Activated CD8-positive, alpha-beta T cell treated with anti-CD3 and anti-CD28 coated beads, Interleukin-2, amount 10 ng/mL, durations not matched to agents 7 days and 5 days (primary cell): Measurements from ENCODE around the gene HACD2. TPM values are rescaled to one million over a fixed set of nuclear protein-coding genes. Genes with fewer than 3 reads are reported as not detected.
A peak's percentile ranks its signal among the peaks of the same experiment; 100 is the strongest.

ENCODE experiments used
- ATAC-seq: fragments of 150-1000 bp; cut with Tn5 transposase; one replicate; pipeline ENCODE4 v1.10.0; 2021; ENCODE audit warnings: moderate library complexity
- CTCF ChIA-PET: fragments of 350-600 bp; sonication (Branson Sonifier 250); formaldehyde crosslinking; loops from one replicate; lab custom pipeline; 2021; ENCODE audit warnings: antibody characterized with exemption; lab: Charles Lee
- POLR2A ChIA-PET: fragments of 350-600 bp; sonication (Branson Sonifier 250); formaldehyde crosslinking; loops from one replicate; lab custom pipeline; 2021; ENCODE audit warnings: antibody characterized with exemption; lab: Charles Lee
- DNase-seq: peaks from one replicate; pipeline ENCODE4 v3.0.0-alpha.2; 2020
- H3K27ac Mint-ChIP-seq: one replicate; pipeline ENCODE4 v1.8.0; 2021; ENCODE audit warnings: mild to moderate bottlenecking, mixed read lengths
- H3K27me3 Mint-ChIP-seq: one replicate; pipeline ENCODE4 v1.8.0; 2021; ENCODE audit warnings: low read depth, mixed read lengths
- H3K36me3 Mint-ChIP-seq: one replicate; pipeline ENCODE4 v1.8.0; 2021; ENCODE audit warnings: low read depth, mixed read lengths
- H3K4me1 Mint-ChIP-seq: one replicate; pipeline ENCODE4 v1.8.0; 2021; ENCODE audit warnings: low read depth, mixed read lengths
- H3K4me3 Mint-ChIP-seq: one replicate; pipeline ENCODE4 v1.8.0; 2021; ENCODE audit warnings: mild to moderate bottlenecking, mixed read lengths
- H3K9me3 Mint-ChIP-seq: one replicate; pipeline ENCODE4 v1.8.0; 2022; ENCODE audit warnings: mixed read lengths; ENCODE audit not compliant: insufficient read depth
- total RNA-seq, 2 experiments: library from RNA; stranded (reverse); gene quantifications; one replicate each; pipeline ENCODE4 v1.2.3, GENCODE V29; 2021

HACD2 gene
- total RNA-seq, 2 experiments from 2014 or later, result 20.7 to 23.8 TPM

GRCh38 chr3:123448536-123449101 is 136.2 kb downstream of the HACD2 start, which contains the start of gene ADCY5:
TSS of gene ADCY5 (minus strand) at chr3:123449090. CDS start at chr3:123448545, 545 bp downstream.
- no peaks in the 10 kb centered on the region for H3K9me3 Mint-ChIP-seq
- no peaks in the 10 kb centered on the region for H3K4me1 Mint-ChIP-seq
- ChIA-PET CTCF (interaction anchor here (0.9 to 1.5 kb wide), 6 partner anchors 10 to 123 kb away, joined by 3 to 8 read pairs (median 4); no protein-coding TSS in a partner anchor), POLR2A (no interaction called here)
- peak; percentile 28 for ATAC-seq
- H3K4me3 Mint-ChIP-seq, result no peak within 1 kb of the TSS
- no peak within 1 kb of the TSS for H3K27ac Mint-ChIP-seq
- H3K36me3 Mint-ChIP-seq, result no peaks in the 10 kb centered on the region
- H3K27me3 Mint-ChIP-seq, result peaks cover 54% of the 10 kb centered on the region
- no peak for DNase-seq

- DNase-seq, result peak; percentile 49
- CTCF ChIA-PET, result interaction anchor here (0.9 to 1.7 kb wide), 8 partner anchors 10 to 123 kb away, joined by 3 to 8 read pairs (median 4); no protein-coding TSS in a partner anchor
- POLR2A ChIA-PET, result no interaction called here
- no peak overlapping the region for H3K27ac Mint-ChIP-seq
- H3K4me3 Mint-ChIP-seq, result no peak overlapping the region
- H3K36me3 Mint-ChIP-seq, result no peaks in the 10 kb centered on the region
- peaks cover 54% of the 10 kb centered on the region for H3K27me3 Mint-ChIP-seq
- H3K9me3 Mint-ChIP-seq, result no peaks in the 10 kb centered on the region
- peak; percentile 51 for ATAC-seq
- H3K4me1 Mint-ChIP-seq, result no peaks in the 10 kb centered on the region
Measured at GRCh38 chr3:123447749-123448517, 136.9 kb downstream of the HACD2 start.

GRCh38 chr3:123447416-123447748 is 137.5 kb downstream of the HACD2 start:
- no peaks in the 10 kb centered on the region for H3K36me3 Mint-ChIP-seq
- no peaks in the 10 kb centered on the region for H3K9me3 Mint-ChIP-seq
- peaks cover 54% of the 10 kb centered on the region for H3K27me3 Mint-ChIP-seq
- no peak for ATAC-seq
- no peak overlapping the region for H3K4me3 Mint-ChIP-seq
- CTCF ChIA-PET, result interaction anchor here (0.9 to 1.7 kb wide), 5 partner anchors 36 to 124 kb away, joined by 3 to 6 read pairs (median 3); no protein-coding TSS in a partner anchor
- DNase-seq, result no peak
- no peak overlapping the region for H3K27ac Mint-ChIP-seq
- H3K4me1 Mint-ChIP-seq, result no peaks in the 10 kb centered on the region
- POLR2A ChIA-PET, result no interaction called here

GRCh38 chr3:123446610-123447109 is 138.2 kb downstream of the HACD2 start:
- POLR2A ChIA-PET, result interaction anchor here (0.6 kb wide), 1 partner anchor 8 kb away, joined by 8 read pairs; no protein-coding TSS in a partner anchor
- H3K27ac Mint-ChIP-seq, result no peak overlapping the region
- CTCF ChIA-PET, result interaction anchor here (1.0 to 1.7 kb wide), 3 partner anchors 49 to 117 kb away, joined by 3 to 6 read pairs (median 3); no protein-coding TSS in a partner anchor
- no peaks in the 10 kb centered on the region for H3K4me1 Mint-ChIP-seq
- ATAC-seq (no peak), DNase-seq (no peak)
- H3K9me3 Mint-ChIP-seq, result no peaks in the 10 kb centered on the region
- H3K27me3 Mint-ChIP-seq, result peaks cover 52% of the 10 kb centered on the region
- peak overlapping the region; percentile 32 for H3K4me3 Mint-ChIP-seq
- H3K36me3 Mint-ChIP-seq, result no peaks in the 10 kb centered on the region

- ChIA-PET POLR2A (interaction anchor here (0.6 kb wide), 1 partner anchor 9 kb away, joined by 8 read pairs; no protein-coding TSS in a partner anchor), CTCF (interaction anchor here (1.0 to 1.7 kb wide), 3 partner anchors 50 to 116 kb away, joined by 3 to 6 read pairs (median 3); no protein-coding TSS in a partner anchor)
- no peak overlapping the region for H3K27ac Mint-ChIP-seq
Measured at GRCh38 chr3:123446210-123446609, 138.6 kb downstream of the HACD2 start.

GRCh38 chr3:123445702-123446101 is 139.2 kb downstream of the HACD2 start:
- no peak overlapping the region for H3K27ac Mint-ChIP-seq
- ChIA-PET POLR2A (no interaction called here), CTCF (no interaction called here)
- H3K36me3 Mint-ChIP-seq, result no peaks in the 10 kb centered on the region
- H3K27me3 Mint-ChIP-seq, result peaks cover 45% of the 10 kb centered on the region
- DNase-seq (no peak), ATAC-seq (no peak)
- no peak overlapping the region for H3K4me3 Mint-ChIP-seq
- H3K9me3 Mint-ChIP-seq, result no peaks in the 10 kb centered on the region
- H3K4me1 Mint-ChIP-seq, result no peaks in the 10 kb centered on the region

More at GRCh38 chr3:123446210-123446609, 138.6 kb downstream of the HACD2 start:
- Mint-ChIP-seq H3K27me3 (peaks cover 50% of the 10 kb centered on the region), H3K36me3 (no peaks in the 10 kb centered on the region), H3K4me1 (no peaks in the 10 kb centered on the region), H3K9me3 (no peaks in the 10 kb centered on the region), H3K4me3 (no peak overlapping the region)
- ATAC-seq, result no peak
- no peak for DNase-seq

- Mint-ChIP-seq H3K4me3 (no peak overlapping the region), H3K27ac (no peak overlapping the region), H3K9me3 (no peaks in the 10 kb centered on the region), H3K4me1 (no peaks in the 10 kb centered on the region), H3K27me3 (peaks cover 41% of the 10 kb centered on the region), H3K36me3 (no peaks in the 10 kb centered on the region)
- ChIA-PET POLR2A (no interaction called here), CTCF (no interaction called here)
- ATAC-seq (no peak), DNase-seq (no peak)
Measured at GRCh38 chr3:123444744-123445143, 140.1 kb downstream of the HACD2 start.

- Mint-ChIP-seq H3K27me3 (peaks cover 41% of the 10 kb centered on the region), H3K9me3 (no peaks in the 10 kb centered on the region), H3K36me3 (no peaks in the 10 kb centered on the region), H3K4me1 (no peaks in the 10 kb centered on the region), H3K27ac (no peak overlapping the region), H3K4me3 (no peak overlapping the region)
- ChIA-PET POLR2A (no interaction called here), CTCF (no interaction called here)
- no peak for DNase-seq
- ATAC-seq, result no peak
Measured at GRCh38 chr3:123444023-123444422, 140.8 kb downstream of the HACD2 start.

GRCh38 chr3:123442908-123443307 is 141.9 kb downstream of the HACD2 start:
- Mint-ChIP-seq H3K9me3 (no peaks in the 10 kb centered on the region), H3K27me3 (peaks cover 42% of the 10 kb centered on the region), H3K36me3 (no peaks in the 10 kb centered on the region), H3K27ac (no peak overlapping the region), H3K4me3 (no peak overlapping the region), H3K4me1 (no peaks in the 10 kb centered on the region)
- DNase-seq (no peak), ATAC-seq (no peak)
- POLR2A ChIA-PET, result no interaction called here
- CTCF ChIA-PET, result no interaction called here

GRCh38 chr3:123442125-123442524 is 142.7 kb downstream of the HACD2 start:
- no peak overlapping the region for H3K4me3 Mint-ChIP-seq
- no peak overlapping the region for H3K27ac Mint-ChIP-seq
- ChIA-PET CTCF (no interaction called here), POLR2A (no interaction called here)
- no peaks in the 10 kb centered on the region for H3K4me1 Mint-ChIP-seq
- no peaks in the 10 kb centered on the region for H3K36me3 Mint-ChIP-seq
- H3K27me3 Mint-ChIP-seq, result peaks cover 39% of the 10 kb centered on the region
- ATAC-seq (no peak), DNase-seq (no peak)
- no peaks in the 10 kb centered on the region for H3K9me3 Mint-ChIP-seq
